Kidney epithelial cell (primary cell): Measurements from ENCODE around the gene PTBP1. TPM values are rescaled to one million over a fixed set of nuclear protein-coding genes. Genes with fewer than 3 reads are reported as not detected.

ENCODE experiments used
- DNase-seq: peaks from one replicate; pipeline ENCODE4 v3.0.0-alpha.2; 2010; ENCODE audit warnings: low read depth
- H3K27me3 ChIP-seq: 2 replicates; pipeline ENCODE4 v1.6.0; 2011; ENCODE audit warnings: low read length; ENCODE audit not compliant: control insufficient read depth, insufficient read depth
- H3K36me3 ChIP-seq: 2 replicates; pipeline ENCODE4 v1.5.1; 2011; ENCODE audit warnings: low read length; ENCODE audit not compliant: control insufficient read depth, insufficient read depth
- H3K4me3 ChIP-seq: 2 replicates; pipeline ENCODE4 v1.5.1; 2011; ENCODE audit warnings: low read depth, mild to moderate bottlenecking, control low read depth, low read length
- CTCF ChIP-seq: IDR thresholded peaks from 2 replicates; pipeline ENCODE4 v1.5.1; 2011; ENCODE audit warnings: mild to moderate bottlenecking, moderate library complexity, low read length, control low read depth, inconsistent platforms; ENCODE audit not compliant: insufficient read depth, poor library complexity, severe bottlenecking
- total RNA-seq: library from RNA; depleted of rRNA; stranded (reverse); fragments of >200 nt; gene quantifications from 2 replicates; pipeline ENCODE4 v1.2.3, GENCODE V29; 2015

PTBP1 gene
- total RNA-seq, 1 donor from 2014 or later, result 268 TPM

- Histone ChIP-seq H3K4me3 (no peak overlapping the region), H3K36me3 (no peaks in the 10 kb centered on the region), H3K27me3 (no peaks in the 10 kb centered on the region)
- DNase-seq, result no peak
- no peak for TF ChIP-seq CTCF
Measured at GRCh38 chr19:784541-784940, 12.7 kb upstream of the PTBP1 start.

- DNase-seq, result no peak
- no peak overlapping the region for H3K4me3 ChIP-seq
- H3K27me3 ChIP-seq, result no peaks in the 10 kb centered on the region
- no peaks in the 10 kb centered on the region for H3K36me3 ChIP-seq
- TF ChIP-seq CTCF, result no peak
Measured at GRCh38 chr19:787536-787935, 9.7 kb upstream of the PTBP1 start.

- no peak for DNase-seq
- no peak for TF ChIP-seq CTCF
- Histone ChIP-seq H3K27me3 (no peaks in the 10 kb centered on the region), H3K36me3 (no peaks in the 10 kb centered on the region), H3K4me3 (no peak overlapping the region)
Measured at GRCh38 chr19:788686-788982, 8.6 kb upstream of the PTBP1 start.

GRCh38 chr19:788983-789700 lies 8.1 kb upstream of the PTBP1 start:
- no peaks in the 10 kb centered on the region for H3K36me3 ChIP-seq
- H3K4me3 ChIP-seq, result no peak overlapping the region
- TF ChIP-seq CTCF, result no peak
- DNase-seq, result no peak
- no peaks in the 10 kb centered on the region for H3K27me3 ChIP-seq

- no peak for DNase-seq
- Histone ChIP-seq H3K4me3 (no peak overlapping the region), H3K36me3 (no peaks in the 10 kb centered on the region), H3K27me3 (no peaks in the 10 kb centered on the region)
- no peak for TF ChIP-seq CTCF
Measured at GRCh38 chr19:789701-790060, 7.6 kb upstream of the PTBP1 start.

GRCh38 chr19:791007-791566 lies 6.2 kb upstream of the PTBP1 start:
- no peak overlapping the region for H3K4me3 ChIP-seq
- TF ChIP-seq CTCF, result no peak
- no peaks in the 10 kb centered on the region for H3K27me3 ChIP-seq
- no peaks in the 10 kb centered on the region for H3K36me3 ChIP-seq
- DNase-seq, result no peak
